ENCODE measurements around the gene ULK3. TPM values are rescaled to one million over a fixed set of nuclear protein-coding genes. Genes with fewer than 3 reads are reported as not detected.

The ULK3 gene
- total RNA-seq, 1 donor from 2014 or later, result 75.9 TPM

GRCh38 chr15:74794248-74794969 lies 48.5 kb downstream of the ULK3 start:
- Histone ChIP-seq H3K36me3 (peaks cover 0 to 6% of the 10 kb centered on the region in 2 donors), H3K4me3 (no peak overlapping the region), H3K4me1 (peaks cover 74% of the 10 kb centered on the region), H3K9me3 (no peaks in the 10 kb centered on the region), H3K27me3 (no peaks in the 10 kb centered on the region), H3K27ac (peak overlapping the region; percentile 4)
- intact Hi-C loops (cut with DNase I), result no loop called here
- TF ChIP-seq POLR2AphosphoS5 (IDR thresholded peaks at IDR 0.05; ENCODE audit: insufficient read depth in 1 of 2, low read depth in 1 of 2) (no peak), POLR2A (IDR thresholded peaks at IDR 0.05) (no peak), CTCF (IDR thresholded peaks at IDR 0.05) (no peak)
- no peak for DNase-seq (ENCODE audit: extremely low spot score in 2 of 2)

- DNase-seq (ENCODE audit: extremely low spot score in 2 of 2), result no peak
- TF ChIP-seq POLR2A (IDR thresholded peaks at IDR 0.05) (no peak), CTCF (IDR thresholded peaks at IDR 0.05) (no peak), POLR2AphosphoS5 (IDR thresholded peaks at IDR 0.05; ENCODE audit: insufficient read depth in 1 of 2, low read depth in 1 of 2) (no peak)
- intact Hi-C loops (cut with DNase I), result no loop called here
- Histone ChIP-seq H3K9me3 (no peaks in the 10 kb centered on the region), H3K27me3 (no peaks in the 10 kb centered on the region), H3K4me1 (peaks cover 74% of the 10 kb centered on the region), H3K36me3 (no peaks in the 10 kb centered on the region), H3K27ac (peak overlapping the region; percentile 51), H3K4me3 (no peak overlapping the region)
Observed at GRCh38 chr15:74793135-74794028, 49.6 kb downstream of the ULK3 start.

- H3K4me1 ChIP-seq, result peaks cover 81% of the 10 kb centered on the region
- no peak overlapping the region for H3K4me3 ChIP-seq
- no peaks in the 10 kb centered on the region for H3K27me3 ChIP-seq
- H3K36me3 ChIP-seq, result no peaks in the 10 kb centered on the region
- peak overlapping the region; percentile 51 for H3K27ac ChIP-seq
- intact Hi-C loops (cut with DNase I), result no loop called here
- TF ChIP-seq POLR2A (IDR thresholded peaks at IDR 0.05), result no peak
- TF ChIP-seq CTCF (IDR thresholded peaks at IDR 0.05), result no peak
- no peak for TF ChIP-seq POLR2AphosphoS5 (IDR thresholded peaks at IDR 0.05; ENCODE audit: insufficient read depth in 1 of 2, low read depth in 1 of 2)
- DNase-seq (ENCODE audit: extremely low spot score in 2 of 2), result no peak
- no peaks in the 10 kb centered on the region for H3K9me3 ChIP-seq
Observed at GRCh38 chr15:74792227-74793016, 50.5 kb downstream of the ULK3 start.

- Histone ChIP-seq H3K4me3 (no peak overlapping the region), H3K36me3 (no peaks in the 10 kb centered on the region), H3K27ac (no peak overlapping the region), H3K9me3 (no peaks in the 10 kb centered on the region), H3K27me3 (no peaks in the 10 kb centered on the region), H3K4me1 (peaks cover 88% of the 10 kb centered on the region)
- intact Hi-C loops (cut with DNase I), result no loop called here
- no peak for TF ChIP-seq CTCF (IDR thresholded peaks at IDR 0.05)
- no peak for TF ChIP-seq POLR2AphosphoS5 (IDR thresholded peaks at IDR 0.05; ENCODE audit: insufficient read depth in 1 of 2, low read depth in 1 of 2)
- TF ChIP-seq POLR2A (IDR thresholded peaks at IDR 0.05), result no peak
- no peak for DNase-seq (ENCODE audit: extremely low spot score in 2 of 2)
Observed at GRCh38 chr15:74791667-74792066, 51.3 kb downstream of the ULK3 start.

Data from vagina (tissue), 2 donors.